IPS DF 6.9 (cell line): Measurements from ENCODE around the gene CACNG7.

Experiments used
- DNase-seq: peaks from one replicate; pipeline ENCODE4 v3.0.0-alpha.2; 2013; ENCODE audit warnings: low read depth, low spot score
- H3K27ac ChIP-seq: one replicate; pipeline ENCODE4 v1.5.1; 2013; ENCODE audit warnings: low read length, control low read depth
- H3K27me3 ChIP-seq: 2 replicates; pipeline ENCODE4 v1.6.1; 2013; ENCODE audit warnings: mild to moderate bottlenecking, low read length; ENCODE audit not compliant: control insufficient read depth, insufficient read depth
- H3K36me3 ChIP-seq: 2 replicates; pipeline ENCODE4 v1.6.1; 2013; ENCODE audit warnings: low read length; ENCODE audit not compliant: control insufficient read depth, insufficient read depth
- H3K4me1 ChIP-seq: 2 replicates; pipeline ENCODE4 v1.6.1; 2013; ENCODE audit warnings: low read length; ENCODE audit not compliant: control insufficient read depth, insufficient read depth
- H3K4me3 ChIP-seq: 2 replicates; pipeline ENCODE4 v1.5.1; 2013; ENCODE audit warnings: mild to moderate bottlenecking, low read length
- H3K9me3 ChIP-seq: 2 replicates; pipeline ENCODE4 v1.6.1; 2013; ENCODE audit warnings: low read length, inconsistent platforms; ENCODE audit not compliant: control insufficient read depth, insufficient read depth
- WGBS: extraction: QIAGEN DNeasy Blood & Tissue Kit; methylation state at CpG from one replicate; pipeline ENCODE4 v1.1.7; 2013; ENCODE audit warnings: mixed read lengths, missing lambda C conversion rate; ENCODE audit not compliant: insufficient read length, insufficient coverage; 5-methylcytosine and 5-hydroxymethylcytosine counted together

CACNG7 gene

DNA sequence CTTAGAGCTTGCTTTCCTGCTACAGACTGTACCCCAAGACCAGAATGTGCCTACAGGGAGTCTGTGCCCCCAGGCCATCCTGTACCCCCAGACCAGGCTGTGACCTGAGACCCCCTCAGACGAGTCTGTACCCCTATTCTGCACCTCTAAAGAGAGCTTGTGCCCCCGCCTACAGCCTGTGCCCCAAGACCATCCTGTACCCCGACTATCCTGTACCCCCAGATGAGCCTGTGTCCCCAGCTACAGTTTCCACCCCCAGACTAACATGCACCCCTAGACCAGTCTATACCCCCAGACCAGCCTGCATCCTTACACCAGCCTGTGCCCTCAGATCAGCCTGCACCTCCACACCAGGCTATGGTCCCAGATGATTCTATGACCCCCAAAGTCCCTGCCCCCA, 84.4 kb downstream of the CACNG7 start:
- Histone ChIP-seq H3K4me3 (no peak overlapping the region), H3K27ac (no peak overlapping the region), H3K36me3 (no peaks in the 10 kb centered on the region), H3K27me3 (no peaks in the 10 kb centered on the region; the same call in 1 of the 2 replicates), H3K4me1 (no peaks in the 10 kb centered on the region), H3K9me3 (no peaks in the 10 kb centered on the region)
- DNase-seq, result no peak
- WGBS, result no CpG with 5 or more reads among the region's 3 CpGs
